NCI-H2227 (cell line): ENCODE results near the gene KDM6B.

Experiments
- DNase-seq: peaks from one replicate; lab custom pipeline; 2025; ENCODE audit not compliant: unreplicated experiment; lab: John Stamatoyannopoulos, UW

KDM6B gene

DNA sequence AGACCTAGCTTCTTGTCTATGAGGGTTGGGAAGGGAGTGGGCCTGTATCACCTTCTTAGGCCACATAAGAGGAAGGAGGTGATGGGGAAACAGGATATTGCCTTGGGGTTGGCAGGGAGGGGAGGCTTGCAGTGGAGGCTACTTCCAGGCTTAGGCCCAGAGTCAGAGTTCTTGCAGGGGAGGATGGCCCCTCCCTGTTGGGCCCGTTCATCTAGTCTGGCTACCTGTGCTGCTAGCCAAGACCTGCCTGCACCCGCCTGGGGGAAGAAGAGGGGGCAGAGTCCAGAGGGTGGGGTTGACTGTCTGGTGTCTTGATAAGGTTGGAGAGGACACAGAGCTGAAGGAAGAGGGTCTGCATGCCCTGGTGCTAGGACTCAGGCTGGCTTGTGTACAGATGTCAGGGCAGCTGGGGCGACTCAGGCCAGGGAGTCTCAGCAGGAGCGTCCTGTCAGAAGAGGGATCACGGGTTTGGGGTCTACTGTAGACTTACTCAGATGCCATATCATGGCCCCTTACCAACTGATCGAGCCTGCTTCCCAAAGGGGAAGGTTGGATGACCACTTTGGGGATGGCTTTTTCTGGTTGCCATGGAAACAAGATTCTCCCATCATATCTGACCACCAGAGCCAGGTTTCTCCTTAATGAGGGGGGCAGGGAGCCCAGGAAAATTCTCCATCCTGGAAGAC lies 5.3 kb downstream of the KDM6B start:
- no peak for DNase-seq

- DNase-seq = peak; percentile 28
Measured at GRCh38 chr17:7839876-7840261, 5.9 kb downstream of the KDM6B start.

DNA sequence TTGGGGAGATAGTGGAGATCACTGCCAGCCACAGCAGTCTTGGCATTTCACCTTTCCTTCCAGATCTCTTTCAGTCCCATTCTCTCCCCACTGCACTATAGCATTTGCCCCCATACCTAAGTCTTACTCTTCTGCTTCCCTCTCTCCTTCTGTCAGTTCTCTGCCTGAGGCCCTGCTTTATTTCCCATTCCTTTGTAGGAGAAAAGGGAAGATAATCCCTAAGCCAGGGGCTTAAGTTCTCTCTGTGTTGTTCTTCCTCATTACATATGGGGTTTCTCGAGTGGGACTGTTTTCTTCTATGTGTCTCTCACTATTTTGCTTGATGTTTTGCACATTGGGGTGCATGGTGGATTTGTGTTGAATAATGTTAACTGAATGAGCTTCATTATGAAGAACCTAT lies 6.4 kb downstream of the KDM6B start:
- no peak for DNase-seq

DNA sequence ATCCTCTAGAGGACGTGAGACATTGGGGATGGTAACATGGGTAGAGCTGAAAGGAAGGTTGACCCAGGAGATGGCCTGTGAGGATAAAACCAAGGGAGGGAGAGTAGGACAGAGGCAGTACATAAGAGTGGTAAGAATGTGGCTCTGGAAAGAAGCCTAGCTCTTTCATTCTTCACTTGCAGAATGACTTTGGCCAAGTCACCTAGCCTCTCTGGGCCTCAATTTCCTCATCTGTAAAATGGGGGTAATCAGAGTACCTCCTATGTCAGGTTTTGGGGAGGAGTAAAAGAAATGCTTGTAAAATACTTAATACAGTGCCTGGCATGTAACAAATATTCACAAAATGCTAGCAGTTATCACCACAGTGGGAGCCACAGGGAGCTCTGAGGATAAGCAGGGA lies 6.9 kb downstream of the KDM6B start:
- no peak for DNase-seq

DNA sequence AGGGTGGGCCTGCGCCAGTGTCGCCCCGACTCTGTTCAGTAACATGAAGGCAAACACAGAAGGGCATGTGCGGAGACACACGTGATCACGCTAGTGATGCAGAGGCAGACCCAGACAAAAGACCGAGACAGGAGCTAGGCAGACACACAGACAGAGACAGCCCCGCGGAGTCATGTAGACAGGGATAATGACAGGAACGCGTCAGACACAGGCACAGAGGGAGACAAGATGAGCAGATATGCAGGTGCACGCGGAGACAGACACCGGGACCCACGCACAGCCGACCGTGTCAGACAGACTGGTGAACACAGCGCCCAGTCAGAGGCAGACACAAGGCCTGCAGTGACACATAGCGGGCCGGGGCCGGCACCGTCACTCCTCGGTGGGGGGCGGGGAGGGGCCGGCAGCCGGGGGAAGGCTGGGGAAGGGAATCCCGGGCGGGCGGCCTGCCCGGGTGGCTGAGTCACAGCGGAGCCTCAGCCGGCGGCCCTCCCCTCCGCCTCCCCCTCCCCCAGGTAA lies 7.4 kb downstream of the KDM6B start:
- DNase-seq = peak; percentile 80

- DNase-seq = peak; percentile 92
Measured at GRCh38 chr17:7841915-7842379, 7.9 kb downstream of the KDM6B start.

GRCh38 chr17:7842380-7843256 lies 8.6 kb downstream of the KDM6B start:
- DNase-seq = peak; percentile 65

GRCh38 chr17:7843257-7843535 lies 9.2 kb downstream of the KDM6B start:
- DNase-seq = no peak

DNA sequence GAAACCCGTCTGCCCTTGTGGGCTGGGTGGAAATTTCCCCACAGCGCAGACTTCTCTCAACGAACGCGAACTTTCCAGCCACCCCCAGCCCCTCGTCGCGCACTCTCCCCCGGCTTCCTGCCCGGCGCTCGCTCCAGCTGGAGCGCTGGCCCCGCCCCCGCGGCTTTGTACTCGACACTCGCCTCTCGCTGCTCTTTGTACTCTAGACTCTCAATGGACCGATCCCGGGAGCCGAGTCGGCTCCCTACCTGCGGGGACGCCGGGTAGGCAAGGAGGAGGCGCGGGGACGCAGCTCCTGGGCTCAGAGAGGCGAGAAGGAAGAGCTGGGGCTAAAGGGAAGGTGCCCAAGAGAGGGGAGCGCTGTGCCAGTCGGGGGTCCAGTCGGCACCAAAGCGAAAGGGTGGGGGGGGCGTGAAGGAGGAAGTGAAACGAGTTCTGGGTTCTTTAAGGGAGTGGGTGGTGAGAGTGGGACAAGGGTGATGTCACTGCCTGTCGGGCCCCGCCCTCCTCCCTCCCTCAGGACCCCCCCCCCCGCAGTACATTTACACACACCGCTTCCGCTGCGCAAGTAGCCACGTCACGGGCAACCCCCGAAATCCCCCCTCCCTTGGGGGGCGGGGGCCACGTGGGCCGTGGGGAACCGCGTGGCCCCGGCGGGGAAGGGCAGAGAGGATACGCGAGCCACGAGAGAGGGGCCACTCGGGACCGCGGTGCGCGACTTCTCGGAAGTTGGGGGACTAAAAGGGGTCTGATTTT lies 9.7 kb downstream of the KDM6B start:
- peak; percentile 78 for DNase-seq

GRCh38 chr17:7844292-7845154 lies 10.5 kb downstream of the KDM6B start:
- peak; percentile 90 for DNase-seq

DNA sequence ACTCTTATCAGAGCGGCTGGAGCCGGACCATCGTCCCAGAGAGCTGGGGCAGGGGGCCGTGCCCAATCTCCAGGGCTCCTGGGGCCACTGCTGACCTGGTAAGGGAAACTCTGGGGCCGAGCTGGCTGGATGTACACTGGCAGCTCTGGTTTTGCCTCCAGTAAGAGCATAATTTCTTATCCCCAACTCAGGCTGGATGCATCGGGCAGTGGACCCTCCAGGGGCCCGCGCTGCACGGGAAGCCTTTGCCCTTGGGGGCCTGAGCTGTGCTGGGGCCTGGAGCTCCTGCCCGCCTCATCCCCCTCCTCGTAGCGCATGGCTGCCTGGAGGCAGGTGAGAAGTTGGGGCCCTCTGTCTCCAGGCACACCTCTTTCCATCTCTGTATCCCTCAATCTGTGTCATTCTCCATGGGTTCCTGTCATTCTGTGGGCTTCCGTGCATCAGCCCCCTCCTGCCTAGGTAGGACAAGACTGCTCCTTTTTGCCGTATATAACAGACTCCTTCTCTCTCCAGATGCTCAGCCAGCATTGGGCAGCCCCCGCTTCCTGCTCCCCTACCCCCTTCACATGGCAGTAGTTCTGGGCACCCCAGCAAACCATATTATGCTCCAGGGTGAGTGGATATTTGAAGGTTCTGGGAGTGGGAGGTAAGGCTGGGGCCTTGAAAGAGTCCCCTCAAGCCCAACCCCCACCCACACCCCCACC lies 11.5 kb downstream of the KDM6B start:
- no peak for DNase-seq

GRCh38 chr17:7846063-7846735 lies 12.2 kb downstream of the KDM6B start:
- DNase-seq = no peak

GRCh38 chr17:7846765-7847661 lies 13.0 kb downstream of the KDM6B start:
- DNase-seq = no peak

DNA sequence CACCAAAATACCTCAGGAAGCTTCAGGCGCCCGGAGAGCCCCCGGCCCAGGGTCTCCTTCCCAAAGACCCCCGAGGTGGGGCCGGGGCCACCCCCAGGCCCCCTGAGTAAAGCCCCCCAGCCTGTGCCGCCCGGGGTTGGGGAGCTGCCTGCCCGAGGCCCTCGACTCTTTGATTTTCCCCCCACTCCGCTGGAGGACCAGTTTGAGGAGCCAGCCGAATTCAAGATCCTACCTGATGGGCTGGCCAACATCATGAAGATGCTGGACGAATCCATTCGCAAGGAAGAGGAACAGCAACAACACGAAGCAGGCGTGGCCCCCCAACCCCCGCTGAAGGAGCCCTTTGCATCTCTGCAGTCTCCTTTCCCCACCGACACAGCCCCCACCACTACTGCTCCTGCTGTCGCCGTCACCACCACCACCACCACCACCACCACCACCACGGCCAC lies 14.1 kb downstream of the KDM6B start:
- DNase-seq = no peak

DNA sequence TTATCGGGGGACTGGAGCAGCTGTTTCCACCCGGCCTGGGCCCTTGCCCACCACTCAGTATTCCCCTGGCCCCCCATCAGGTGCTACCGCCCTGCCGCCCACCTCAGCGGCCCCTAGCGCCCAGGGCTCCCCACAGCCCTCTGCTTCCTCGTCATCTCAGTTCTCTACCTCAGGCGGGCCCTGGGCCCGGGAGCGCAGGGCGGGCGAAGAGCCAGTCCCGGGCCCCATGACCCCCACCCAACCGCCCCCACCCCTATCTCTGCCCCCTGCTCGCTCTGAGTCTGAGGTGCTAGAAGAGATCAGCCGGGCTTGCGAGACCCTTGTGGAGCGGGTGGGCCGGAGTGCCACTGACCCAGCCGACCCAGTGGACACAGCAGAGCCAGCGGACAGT lies 14.7 kb downstream of the KDM6B start:
- no peak for DNase-seq

GRCh38 chr17:7849130-7849750 lies 15.2 kb downstream of the KDM6B start:
- no peak for DNase-seq

DNA sequence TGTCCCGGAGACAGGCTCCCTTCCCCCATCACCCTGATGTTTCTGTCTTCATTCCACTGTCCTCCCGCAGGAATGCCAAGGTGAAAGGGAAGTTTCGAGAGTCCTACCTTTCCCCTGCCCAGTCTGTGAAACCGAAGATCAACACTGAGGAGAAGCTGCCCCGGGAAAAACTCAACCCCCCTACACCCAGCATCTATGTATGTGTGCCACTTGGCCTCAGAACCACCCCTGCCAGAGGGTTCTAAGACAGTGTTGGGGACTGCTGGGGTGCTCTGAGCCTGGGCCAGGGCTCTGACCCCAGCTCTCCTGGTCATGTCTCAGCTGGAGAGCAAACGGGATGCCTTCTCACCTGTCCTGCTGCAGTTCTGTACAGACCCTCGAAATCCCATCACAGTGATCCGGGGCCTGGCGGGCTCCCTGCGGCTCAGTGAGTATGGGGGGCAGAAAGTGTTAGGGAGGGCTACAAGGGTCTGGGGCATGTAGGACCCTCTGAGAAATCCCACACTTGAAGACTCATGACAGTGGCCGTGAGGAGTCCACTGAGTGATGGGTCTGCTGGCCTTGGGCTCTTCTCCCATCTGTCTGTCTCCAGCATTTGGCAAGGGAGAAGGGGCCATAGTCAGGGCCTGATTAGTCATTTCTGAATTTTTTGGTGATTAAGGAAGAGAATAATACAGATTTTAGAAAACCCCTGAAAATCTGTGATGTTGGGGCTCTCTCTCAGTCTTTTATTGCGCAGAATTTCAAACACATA lies 15.9 kb downstream of the KDM6B start:
- no peak for DNase-seq
